GM10266 (cell line): ENCODE data around the gene SNX9.
A peak's percentile ranks its signal among the peaks of the same experiment; 100 is the strongest.
"Not testable (repeated sequence)": the region's sequence is repeated elsewhere in the genome, so short reads cannot be mapped to it uniquely, and the experiment has no call there.

Experiments
- DNase-seq: peaks from one replicate; pipeline ENCODE4 v3.0.0; 2012; ENCODE audit errors: extremely low spot score
- TF ChIP-seq, protein P1 (sequence below): IDR thresholded peaks from 2 replicates; pipeline ENCODE4 v1.5.1; 2012; ENCODE audit warnings: mild to moderate bottlenecking, low read depth; ENCODE audit not compliant: control insufficient read depth, insufficient read depth; ENCODE audit errors: missing control alignments

The SNX9 gene

GRCh38 chr6:157790548-157791160 is 32.4 kb upstream of the SNX9 start:
- DNase-seq = no peak
- TF ChIP-seq, protein P1, sequence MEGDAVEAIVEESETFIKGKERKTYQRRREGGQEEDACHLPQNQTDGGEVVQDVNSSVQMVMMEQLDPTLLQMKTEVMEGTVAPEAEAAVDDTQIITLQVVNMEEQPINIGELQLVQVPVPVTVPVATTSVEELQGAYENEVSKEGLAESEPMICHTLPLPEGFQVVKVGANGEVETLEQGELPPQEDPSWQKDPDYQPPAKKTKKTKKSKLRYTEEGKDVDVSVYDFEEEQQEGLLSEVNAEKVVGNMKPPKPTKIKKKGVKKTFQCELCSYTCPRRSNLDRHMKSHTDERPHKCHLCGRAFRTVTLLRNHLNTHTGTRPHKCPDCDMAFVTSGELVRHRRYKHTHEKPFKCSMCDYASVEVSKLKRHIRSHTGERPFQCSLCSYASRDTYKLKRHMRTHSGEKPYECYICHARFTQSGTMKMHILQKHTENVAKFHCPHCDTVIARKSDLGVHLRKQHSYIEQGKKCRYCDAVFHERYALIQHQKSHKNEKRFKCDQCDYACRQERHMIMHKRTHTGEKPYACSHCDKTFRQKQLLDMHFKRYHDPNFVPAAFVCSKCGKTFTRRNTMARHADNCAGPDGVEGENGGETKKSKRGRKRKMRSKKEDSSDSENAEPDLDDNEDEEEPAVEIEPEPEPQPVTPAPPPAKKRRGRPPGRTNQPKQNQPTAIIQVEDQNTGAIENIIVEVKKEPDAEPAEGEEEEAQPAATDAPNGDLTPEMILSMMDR = no peak

- DNase-seq = no peak
These were observed 31.6 kb upstream of the SNX9 start for GRCh38 chr6:157791450-157791849.

DNA sequence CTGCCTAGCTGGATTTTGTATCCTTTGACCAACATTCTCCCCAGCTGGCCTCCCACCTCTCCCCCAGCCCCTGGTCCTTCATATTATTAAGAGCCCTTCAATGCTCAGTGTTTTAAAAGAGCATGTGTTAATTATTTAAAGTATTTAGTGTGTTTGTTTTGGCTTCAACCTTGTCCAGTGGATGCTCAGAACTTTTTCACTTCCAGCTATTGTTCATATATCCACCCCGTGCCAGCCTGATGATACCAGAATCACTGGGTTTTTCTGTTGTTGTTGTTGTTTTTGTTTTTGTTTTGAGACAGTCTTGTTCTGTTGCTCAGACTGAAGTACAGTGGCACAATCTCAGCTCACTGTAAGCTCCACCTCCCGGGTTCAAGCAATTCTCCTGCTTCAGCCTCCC is 30.4 kb upstream of the SNX9 start:
- TF ChIP-seq, protein P1 = no peak
- DNase-seq = no peak

More at GRCh38 chr6:157791450-157791849, 31.6 kb upstream of the SNX9 start:
- TF ChIP-seq, protein P1 = no peak

- not testable (repeated sequence) for DNase-seq
These were observed 29.0 kb upstream of the SNX9 start for GRCh38 chr6:157794012-157794411.

DNA sequence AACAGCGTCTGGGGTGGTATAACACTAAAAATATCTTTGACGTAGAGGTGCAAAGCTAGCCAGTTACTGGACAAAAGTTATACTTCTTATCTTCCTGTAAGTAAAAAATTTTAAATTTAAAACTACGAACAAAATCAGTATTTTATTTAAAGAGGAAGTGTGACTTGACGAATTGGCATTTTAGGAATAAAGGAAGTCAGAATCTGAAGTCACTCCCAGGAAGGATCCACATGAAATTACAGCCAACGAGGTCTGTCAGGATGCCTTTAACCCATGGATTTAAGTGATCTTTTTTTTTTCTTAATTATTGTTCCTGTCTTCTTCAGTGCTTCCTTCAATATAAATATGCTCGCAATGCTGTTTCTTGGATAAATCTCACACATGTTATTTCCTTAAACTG is 27.2 kb upstream of the SNX9 start:
- DNase-seq = no peak
- TF ChIP-seq, protein P1 = no peak

- TF ChIP-seq, protein P1 = no peak
These were observed 24.2 kb upstream of the SNX9 start for GRCh38 chr6:157798851-157799250.

GRCh38 chr6:157799561-157799960 is 23.5 kb upstream of the SNX9 start:
- not testable (repeated sequence) for DNase-seq

More at GRCh38 chr6:157798851-157799250, 24.2 kb upstream of the SNX9 start:
- DNase-seq = no peak

GRCh38 chr6:157800420-157801237 is 22.4 kb upstream of the SNX9 start:
- DNase-seq = peak; percentile 60
- TF ChIP-seq, protein P1 = no peak
